Choroid plexus epithelial cell (primary cell): ENCODE data around the gene DLEC1.
"Not testable (repeated sequence)": the region's sequence is repeated elsewhere in the genome, so short reads cannot be mapped to it uniquely, and the experiment has no call there.

ENCODE experiments used
- DNase-seq: peaks from one replicate; pipeline ENCODE4 v3.0.0-alpha.2; 2010; ENCODE audit warnings: low read depth
- H3K4me3 ChIP-seq: 2 replicates; pipeline ENCODE4 v1.5.1; 2011; ENCODE audit warnings: low read depth, mild to moderate bottlenecking, control low read depth, low read length, moderate library complexity
- CTCF ChIP-seq: conservative IDR thresholded peaks from 2 replicates; pipeline ENCODE4 v1.5.1; 2011; ENCODE audit warnings: low read depth, mild to moderate bottlenecking, control low read depth, inconsistent platforms, low read length, moderate library complexity

The DLEC1 gene

GRCh38 chr3:38049358-38050126 lies 10.5 kb downstream of the DLEC1 start:
- H3K4me3 ChIP-seq = no peak overlapping the region
- DNase-seq = no peak
- no peak for TF ChIP-seq CTCF

- no peak for DNase-seq
- no peak for TF ChIP-seq CTCF
- H3K4me3 ChIP-seq = no peak overlapping the region
These were observed 12.1 kb downstream of the DLEC1 start for GRCh38 chr3:38051131-38051530.

GRCh38 chr3:38053286-38053685 lies 14.3 kb downstream of the DLEC1 start:
- DNase-seq, H3K4me3 ChIP-seq: not testable (repeated sequence)

- H3K4me3 ChIP-seq = not testable (repeated sequence)
- DNase-seq = peak; percentile 57
These were observed 14.9 kb downstream of the DLEC1 start for GRCh38 chr3:38053813-38054498.

DNA sequence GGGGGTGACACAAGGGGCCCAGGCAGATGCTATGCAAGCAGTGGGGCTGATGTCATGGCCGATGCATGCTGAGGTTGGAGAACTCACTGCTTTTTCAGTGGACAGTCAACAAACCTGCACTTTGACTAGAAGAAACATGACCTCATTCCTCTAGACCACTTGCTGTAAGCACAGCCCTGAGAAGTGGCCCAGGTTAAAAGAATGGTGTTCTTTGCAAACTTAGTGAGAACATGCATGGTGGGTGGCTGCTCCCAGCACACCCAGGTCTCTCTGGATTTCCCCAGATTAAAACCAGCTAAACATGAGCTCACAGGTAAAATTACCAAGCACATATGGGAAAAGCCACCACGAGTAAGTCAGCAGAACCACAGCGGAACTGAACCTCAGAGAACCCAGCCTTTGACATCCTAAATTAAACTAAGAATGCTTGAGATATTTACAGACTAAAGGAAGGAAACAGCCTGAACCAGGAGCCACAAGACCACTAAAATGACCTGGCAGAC lies 15.5 kb downstream of the DLEC1 start:
- no peak for DNase-seq
- H3K4me3 ChIP-seq = no peak overlapping the region
- no peak for TF ChIP-seq CTCF

DNA sequence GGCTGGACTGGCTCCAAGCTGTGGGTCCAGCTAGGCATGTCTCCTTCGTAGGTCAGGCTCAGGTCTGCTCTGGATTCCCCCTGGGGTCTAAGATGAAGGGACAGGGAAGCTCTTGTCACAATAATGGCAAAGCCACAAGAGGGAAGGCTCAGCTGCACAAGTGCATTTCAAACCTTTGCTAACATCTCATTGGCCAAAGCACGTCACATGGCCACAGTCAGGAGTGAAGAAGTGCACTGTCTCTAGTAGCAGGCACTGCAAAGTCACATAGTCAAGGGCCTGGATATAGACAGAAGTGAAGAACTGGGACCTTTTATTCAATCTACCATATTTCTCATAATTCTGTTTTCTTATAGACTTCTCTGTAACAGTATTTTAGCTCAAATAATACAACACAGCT lies 20.1 kb downstream of the DLEC1 start:
- TF ChIP-seq CTCF = no peak
- no peak for DNase-seq
- H3K4me3 ChIP-seq = no peak overlapping the region

GRCh38 chr3:38059591-38059990 lies 20.6 kb downstream of the DLEC1 start:
- no peak overlapping the region for H3K4me3 ChIP-seq
- TF ChIP-seq CTCF = no peak
- no peak for DNase-seq

GRCh38 chr3:38062809-38063208 lies 23.8 kb downstream of the DLEC1 start:
- no peak for TF ChIP-seq CTCF
- DNase-seq = no peak
- no peak overlapping the region for H3K4me3 ChIP-seq

- not testable (repeated sequence) for DNase-seq, H3K4me3 ChIP-seq
These were observed 25.4 kb downstream of the DLEC1 start for GRCh38 chr3:38064453-38064852.
